Spinal cord (tissue), 10 donors: ENCODE data around the gene MOB2. TPM values are rescaled to one million over a fixed set of nuclear protein-coding genes. Genes with fewer than 3 reads are reported as not detected.

Source experiments
- DNase-seq, 6 donors: peaks; one replicate each; pipeline versions ENCODE4 v3.0.0 to v3.0.0-alpha.2; 2013 to 2015; ENCODE audit warnings: low spot score in 6 of 6, low read depth in 4 of 6
- H3K27ac ChIP-seq: one replicate; pipeline ENCODE4 v1.5.1; 2013; ENCODE audit warnings: low read depth, low read length, control low read depth
- H3K27me3 ChIP-seq: one replicate; pipeline ENCODE4 v1.6.1; 2013; ENCODE audit warnings: low read length; ENCODE audit not compliant: control insufficient read depth, insufficient read depth
- H3K36me3 ChIP-seq: one replicate; pipeline ENCODE4 v1.6.1; 2013; ENCODE audit warnings: low read length; ENCODE audit not compliant: control insufficient read depth, insufficient read depth
- H3K4me1 ChIP-seq: one replicate; pipeline ENCODE4 v1.6.1; 2013; ENCODE audit warnings: low read length; ENCODE audit not compliant: control insufficient read depth, insufficient read depth
- H3K4me3 ChIP-seq: one replicate; pipeline ENCODE4 v1.5.1; 2013; ENCODE audit warnings: low read depth, low read length, control low read depth
- H3K9me3 ChIP-seq: one replicate; pipeline ENCODE4 v1.6.1; 2013; ENCODE audit warnings: low read length; ENCODE audit not compliant: control insufficient read depth, insufficient read depth
- WGBS: methylation state at CpG from one replicate; pipeline ENCODE4 v1.1.5; 2013; ENCODE audit warnings: missing lambda C conversion rate; ENCODE audit not compliant: insufficient coverage; 5-methylcytosine and 5-hydroxymethylcytosine counted together
- polyA plus RNA-seq, 2 donors: library from polyadenylated mRNA; unstranded; fragments of 120-200 nt; gene quantifications; one replicate each; pipeline ENCODE4 v1.2.1, GENCODE V29; 2013; ENCODE audit not compliant: insufficient read length in 2 of 2
- total RNA-seq, 2 donors: library from RNA; depleted of rRNA in 1 of 2; stranded (reverse); fragments of 120-200 nt in 1 of 2; fragments of >200 nt in 1 of 2; gene quantifications; one replicate each; pipeline versions ENCODE4 v1.2.3 to v1.2.4, GENCODE V29; 2013 to 2014
- donor health status: healthy.

Gene MOB2
- total and polyA plus RNA-seq, 4 donors: 16.0 to 36.4 (median 33.7) TPM

DNA sequence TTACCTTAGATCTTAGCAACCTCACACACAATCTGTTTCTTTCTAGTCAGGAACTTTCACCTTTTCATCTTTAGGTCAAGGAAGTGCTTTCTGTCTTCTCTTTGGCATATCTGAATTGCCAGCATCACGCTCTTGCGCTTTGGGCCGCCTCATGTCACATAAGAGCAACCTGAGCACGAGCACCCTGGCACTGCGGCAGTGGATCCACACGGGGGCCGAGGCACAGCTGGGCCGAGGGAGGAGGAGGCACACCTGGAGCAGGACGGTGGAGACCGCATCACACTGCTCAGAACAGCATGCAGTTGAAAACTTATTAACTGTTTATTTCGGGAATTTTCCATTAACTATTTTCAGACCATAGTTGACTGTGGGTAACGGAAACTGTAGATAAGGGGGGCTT lies 10.7 kb downstream of the MOB2 start:
- Histone ChIP-seq H3K4me3 (no peak overlapping the region), H3K36me3 (peaks cover 77% of the 10 kb centered on the region)
- 91% methylated on average over 8 of the region's 12 CpGs for WGBS

DNA sequence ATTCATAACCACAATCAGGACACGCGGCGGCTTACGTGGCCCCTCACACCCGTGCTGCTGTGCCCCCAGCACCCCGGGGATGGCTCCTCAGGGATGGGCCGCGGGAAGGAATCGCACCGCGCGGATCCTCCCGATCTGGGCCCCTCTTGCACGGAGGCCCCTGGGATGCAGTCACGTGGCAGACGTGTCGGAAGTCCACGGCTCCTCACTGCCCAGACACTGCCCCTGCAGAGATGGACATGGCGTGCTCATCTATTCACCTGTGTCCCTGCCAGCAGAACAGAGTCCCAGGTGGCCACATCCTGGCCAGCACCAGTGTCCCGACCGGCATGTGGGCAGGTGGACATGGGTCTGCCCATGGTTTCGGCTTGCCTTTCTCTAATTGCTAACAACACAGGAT lies 12.8 kb downstream of the MOB2 start:
- H3K27me3 ChIP-seq: no peaks in the 10 kb centered on the region
- DNase-seq: no peak
- no peaks in the 10 kb centered on the region for H3K9me3 ChIP-seq
- H3K4me3 ChIP-seq: no peak overlapping the region
- H3K27ac ChIP-seq: no peak overlapping the region
- WGBS: 92% methylated on average over 22 of the region's 22 CpGs
- H3K4me1 ChIP-seq: no peaks in the 10 kb centered on the region
- H3K36me3 ChIP-seq: peaks cover 77% of the 10 kb centered on the region

More for the DNA sequence above, 10.7 kb downstream of the MOB2 start:
- no peaks in the 10 kb centered on the region for H3K9me3 ChIP-seq
- H3K4me1 ChIP-seq: no peaks in the 10 kb centered on the region
- H3K27ac ChIP-seq: no peak overlapping the region
- no peaks in the 10 kb centered on the region for H3K27me3 ChIP-seq
- no peak for DNase-seq

DNA sequence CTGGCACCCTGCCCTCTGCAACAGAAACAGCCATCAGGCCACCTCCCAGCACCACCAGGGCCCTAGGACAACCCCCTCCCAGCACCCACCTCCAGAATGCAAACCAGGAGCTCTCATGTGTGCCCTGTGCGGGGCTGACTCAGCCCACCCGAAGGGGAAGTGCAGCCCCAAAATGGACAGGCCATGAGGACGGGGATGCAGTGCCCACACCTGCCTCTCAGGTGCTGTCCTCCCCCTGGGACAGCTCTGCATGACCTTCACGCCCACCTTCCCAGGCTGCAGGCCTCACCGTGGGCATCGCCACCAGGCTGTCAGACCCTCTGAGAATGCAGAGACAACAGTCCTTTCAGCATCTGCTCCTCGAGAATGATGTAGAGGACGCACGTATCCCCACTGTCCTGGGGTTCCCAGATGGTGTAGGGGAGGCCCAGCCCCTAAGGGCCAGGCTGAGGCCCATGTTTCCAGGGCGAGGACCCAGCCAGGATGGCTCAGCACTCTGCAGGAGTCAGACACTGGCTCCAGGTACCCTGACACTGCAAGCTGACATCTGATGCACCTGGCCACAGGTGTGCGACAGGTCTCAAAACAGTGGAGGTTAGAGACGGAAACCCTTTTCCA lies 13.5 kb downstream of the MOB2 start:
- no peak for DNase-seq
- WGBS: 91% methylated on average over 10 of the region's 12 CpGs
- Histone ChIP-seq H3K4me1 (no peaks in the 10 kb centered on the region), H3K27ac (no peak overlapping the region), H3K4me3 (no peak overlapping the region), H3K9me3 (no peaks in the 10 kb centered on the region), H3K36me3 (peaks cover 77% of the 10 kb centered on the region), H3K27me3 (no peaks in the 10 kb centered on the region)

DNA sequence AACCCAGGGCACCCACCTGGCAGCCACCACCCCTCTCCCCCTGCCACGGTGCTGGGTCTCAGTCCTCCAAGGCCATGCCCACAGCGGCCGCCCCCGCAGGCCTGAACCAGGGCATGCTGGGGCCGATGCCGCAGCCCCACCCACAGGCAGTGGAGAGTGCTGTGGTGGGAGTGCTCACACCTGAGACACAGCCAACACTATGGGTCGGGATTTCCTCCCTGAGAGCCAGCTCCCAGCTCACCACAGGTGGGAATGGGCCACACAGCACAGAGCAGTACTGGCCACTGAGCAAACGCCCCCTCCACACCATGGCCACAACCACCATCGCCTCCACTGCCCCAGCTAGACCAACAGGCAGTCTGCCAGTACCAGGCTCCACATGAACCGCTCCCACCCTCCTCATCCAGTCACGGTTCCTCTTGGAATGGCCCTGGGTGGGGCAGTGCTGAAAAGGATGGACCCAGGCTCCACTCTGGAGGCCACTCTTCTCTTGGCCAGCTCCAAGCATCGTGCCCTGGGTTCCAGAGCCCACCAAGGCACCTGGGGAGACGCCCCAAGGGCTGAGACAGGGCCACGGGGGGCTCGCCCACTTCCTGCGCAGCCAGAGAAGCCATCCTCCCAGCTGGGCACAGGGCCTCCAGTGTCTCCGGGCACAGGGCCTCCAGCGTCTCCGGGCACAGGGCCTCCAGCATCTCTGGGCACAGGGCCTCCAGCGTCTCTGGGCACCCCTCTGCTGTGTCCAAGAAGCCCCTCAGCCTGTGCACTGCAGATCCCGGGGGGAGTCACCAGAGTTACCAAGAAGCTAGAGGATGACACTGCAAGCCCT lies 14.2 kb downstream of the MOB2 start:
- peaks cover 81% of the 10 kb centered on the region for H3K36me3 ChIP-seq

GRCh38 chr11:1471736-1472135 lies 14.8 kb downstream of the MOB2 start:
- peaks cover 2% of the 10 kb centered on the region for H3K4me1 ChIP-seq
- H3K4me3 ChIP-seq: no peak overlapping the region
- H3K9me3 ChIP-seq: no peaks in the 10 kb centered on the region
- H3K27me3 ChIP-seq: no peaks in the 10 kb centered on the region
- no peak overlapping the region for H3K27ac ChIP-seq
- WGBS: 92% methylated on average over 6 of the region's 9 CpGs
- peaks cover 80% of the 10 kb centered on the region for H3K36me3 ChIP-seq
- DNase-seq: no peak

More for the DNA sequence above, 14.2 kb downstream of the MOB2 start:
- no peaks in the 10 kb centered on the region for H3K9me3 ChIP-seq
- no peak for DNase-seq
- no peak overlapping the region for H3K27ac ChIP-seq
- WGBS: 95% methylated on average over 21 of the region's 21 CpGs
- no peaks in the 10 kb centered on the region for H3K27me3 ChIP-seq
- H3K4me1 ChIP-seq: peaks cover 2% of the 10 kb centered on the region
- H3K4me3 ChIP-seq: no peak overlapping the region

DNA sequence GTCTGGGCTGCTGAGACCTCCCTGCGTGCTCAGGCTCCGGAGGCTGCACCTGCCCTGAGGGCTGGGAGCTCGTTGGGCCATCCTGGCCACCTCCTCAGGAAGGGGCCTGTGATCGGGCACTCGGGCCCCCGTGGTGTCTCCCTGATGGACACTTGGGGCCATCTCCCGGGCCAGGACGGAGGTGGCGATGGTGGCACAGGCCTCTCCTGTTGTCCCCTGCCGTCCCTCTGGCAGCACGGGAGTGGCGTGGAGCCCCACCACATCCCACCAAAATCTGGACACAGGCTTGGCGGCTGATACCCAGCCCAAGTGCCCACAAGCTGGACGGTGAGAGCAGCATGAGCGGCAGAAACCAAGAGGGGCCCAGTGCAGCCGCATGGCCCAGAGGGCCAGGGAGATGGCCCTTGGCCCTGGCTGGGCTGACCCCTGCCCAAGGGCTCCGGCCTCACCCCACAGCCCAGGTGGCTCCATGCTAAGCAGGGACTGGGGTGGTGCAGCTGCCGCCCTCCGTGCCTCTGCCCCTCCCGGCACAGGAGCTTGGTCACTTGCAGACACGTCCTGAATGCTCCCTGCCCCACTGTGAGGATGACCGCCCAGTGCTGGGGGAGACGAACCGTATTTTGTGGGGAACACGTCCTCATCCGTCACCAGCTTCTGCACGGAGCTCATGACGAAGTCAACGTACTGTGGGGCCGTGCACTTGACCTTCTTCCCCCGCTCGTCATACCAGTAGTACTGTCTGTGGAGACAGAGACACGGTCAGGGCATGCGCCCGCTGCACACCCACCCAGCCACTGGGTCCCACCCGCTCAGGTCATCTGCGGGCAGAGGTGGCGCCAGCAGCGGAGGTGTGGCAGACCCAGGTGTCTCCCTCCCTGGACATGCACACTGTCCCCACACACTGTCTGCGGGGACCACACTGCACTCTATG lies 15.6 kb downstream of the MOB2 start:
- no peak overlapping the region for H3K4me3 ChIP-seq
- no peak for DNase-seq
- WGBS: 95% methylated on average over 33 of the region's 40 CpGs
- H3K36me3 ChIP-seq: peaks cover 87% of the 10 kb centered on the region
- H3K9me3 ChIP-seq: no peaks in the 10 kb centered on the region
- H3K27ac ChIP-seq: no peak overlapping the region
- H3K27me3 ChIP-seq: no peaks in the 10 kb centered on the region
- H3K4me1 ChIP-seq: peaks cover 6% of the 10 kb centered on the region

GRCh38 chr11:1469911-1470680 lies 16.5 kb downstream of the MOB2 start:
- H3K27ac ChIP-seq: no peak overlapping the region
- 88% methylated on average over 35 of the region's 35 CpGs for WGBS
- no peak for DNase-seq
- H3K4me1 ChIP-seq: peaks cover 6% of the 10 kb centered on the region
- no peaks in the 10 kb centered on the region for H3K9me3 ChIP-seq
- H3K27me3 ChIP-seq: no peaks in the 10 kb centered on the region
- no peak overlapping the region for H3K4me3 ChIP-seq
- H3K36me3 ChIP-seq: peaks cover 85% of the 10 kb centered on the region

DNA sequence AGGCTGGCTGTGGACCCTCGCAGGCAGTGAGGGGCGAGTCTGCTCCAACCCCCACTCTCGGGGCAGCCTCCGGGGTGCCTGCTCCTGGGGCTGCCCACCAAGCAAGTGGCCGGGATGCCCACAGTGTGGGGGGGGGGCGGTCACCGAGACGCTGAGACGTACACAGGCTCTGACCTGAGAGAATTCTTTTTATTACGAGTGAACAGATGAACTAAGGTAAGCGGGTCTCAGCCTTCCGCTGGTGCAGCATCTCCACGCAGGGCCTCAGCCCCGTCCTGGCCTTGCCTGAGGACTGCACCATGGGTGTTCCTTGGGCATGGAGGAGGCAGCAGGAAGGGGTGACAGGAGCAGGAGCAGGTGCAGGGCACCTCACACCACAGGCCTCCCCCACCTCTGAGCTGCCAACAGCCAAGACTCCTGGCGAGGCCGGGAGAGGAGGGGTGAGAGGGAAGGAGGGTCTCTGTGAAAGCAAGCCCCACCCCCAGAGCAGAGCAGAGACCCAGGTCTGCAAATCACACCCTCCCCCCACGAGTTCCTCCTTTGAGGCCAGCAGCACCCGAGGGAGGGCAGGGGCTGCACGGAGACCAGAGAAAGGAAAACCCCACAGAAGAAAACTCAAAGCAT lies 17.2 kb downstream of the MOB2 start:
- Histone ChIP-seq H3K36me3 (peaks cover 92% of the 10 kb centered on the region), H3K27ac (no peak overlapping the region), H3K27me3 (no peaks in the 10 kb centered on the region), H3K4me3 (no peak overlapping the region), H3K9me3 (no peaks in the 10 kb centered on the region), H3K4me1 (peaks cover 6% of the 10 kb centered on the region)
- WGBS: 77% methylated on average over 10 of the region's 19 CpGs
- DNase-seq: no peak
